ENCODE results near the gene NCK1.

GRCh38 chr3:136860541-136860940, 1.5 kb upstream of the NCK1 start:
- TF ChIP-seq CTCF (IDR thresholded peaks at IDR 0.05 in 2 of 3, conservative IDR thresholded peaks at IDR 0.05 in 1 of 3; ENCODE audit: control insufficient read depth in 2 of 3, extremely low read depth in 1 of 3, insufficient read depth in 1 of 3, low read depth in 3 of 3, low read length in 3 of 3), result no peak
- no peak for TF ChIP-seq TCF7 (IDR thresholded peaks at IDR 0.05; ENCODE audit: borderline replicate concordance)
- no peak for TF ChIP-seq NFYB (IDR thresholded peaks at IDR 0.05; ENCODE audit: insufficient read depth, low read depth, low read length)
- no peak for TF ChIP-seq SRF (IDR thresholded peaks at IDR 0.05; ENCODE audit: low read depth in 2 of 2, low read length in 2 of 2)
- TF ChIP-seq FOXM1 (IDR thresholded peaks at IDR 0.05; ENCODE audit: low read depth, low read length), result no peak
- TF ChIP-seq HDGF (IDR thresholded peaks at IDR 0.05), result no peak

Data from GM12878 (cell line).